Measurements from ENCODE around the gene SLIT3.

- TF ChIP-seq EZH2 (IDR thresholded peaks at IDR 0.05) (no peak), CTCF (IDR thresholded peaks at IDR 0.05) (no peak), EZH2phosphoT487 (IDR thresholded peaks at IDR 0.05) (no peak)
Observed at GRCh38 chr5:168875832-168876231, 425.1 kb downstream of the SLIT3 start.
